K562 (cell line): Measurements from ENCODE around the gene CCDC116. TPM values are rescaled to one million over a fixed set of nuclear protein-coding genes. Genes with fewer than 3 reads are reported as not detected.

Experiments used
- GTF3C2 ChIP-seq: IDR thresholded peaks from 3 replicates; pipeline ENCODE4 v1.6.1; 2011; ENCODE audit warnings: borderline replicate concordance, mild to moderate bottlenecking, moderate library complexity; ENCODE audit not compliant: insufficient read length; ENCODE audit errors: extremely low read depth
- NCOR1 ChIP-seq: fragments of 450-650 bp; IDR thresholded peaks from 2 replicates; pipeline ENCODE4 v1.6.1; 2016; ENCODE audit warnings: mild to moderate bottlenecking, moderate library complexity
- STAT6 ChIP-seq: sonication (generic); formaldehyde crosslinking; IDR thresholded peaks from 2 replicates; pipeline ENCODE4 v1.8.1; 2023; ENCODE audit warnings: mild to moderate bottlenecking, missing genetic modification reagents
- polyA plus RNA-seq, 8 experiments: library from polyadenylated mRNA; depleted of rRNA in 4 of 8; stranded (reverse) in 5 of 8; unstranded in 3 of 8; fragments of >200 nt; fragmentation: Nextera tagmentation in 2 of 8; fragmentation: Illumina TruSeq in 1 of 8; extraction: Ambion mirVana in 2 of 8; extraction: Trizol in 1 of 8; gene quantifications; 2 replicates each; pipeline versions ENCODE4 v1.2.1 to v1.2.3, GENCODE V29; 2011 to 2014; ENCODE audit warnings: inconsistent platforms in 1 of 8, missing spikeins in 1 of 8
- total RNA-seq, 7 experiments: library from RNA; depleted of rRNA in 6 of 7; stranded (reverse); fragments of >200 nt in 6 of 7; fragmentation: Illumina TruSeq in 2 of 7; extraction: Trizol in 2 of 7; gene quantifications; 2 replicates each; pipeline versions ENCODE4 v1.2.1 to v1.2.3, GENCODE V29; 2011 to 2021; ENCODE audit warnings: low replicate concordance in 1 of 7

CCDC116 gene
- total and polyA plus RNA-seq, 9 of the 15 experiments (the other 6 are each of a cell fraction or from before 2014, with no cell fraction given) = 1.6 to 11.3 (median 4.7) TPM

- no peak for TF ChIP-seq GTF3C2
- TF ChIP-seq NCOR1 = no peak
- TF ChIP-seq STAT6 (CRISPR knock-in tag) = 0 out of 2 replicates have a peak, but pooled peaks have one; percentile 35
These were observed 10.3 kb upstream of the CCDC116 start (continued) for GRCh38 chr22:21622011-21622918.
